Testis (tissue), 3 donors: ENCODE results near the gene SYNGR1. TPM values are rescaled to one million over a fixed set of nuclear protein-coding genes. Genes with fewer than 3 reads are reported as not detected.

Experiments
- DNase-seq: peaks from one replicate; pipeline ENCODE4 v3.0.0-alpha.2; 2019
- H3K27ac ChIP-seq, 2 donors: fragments of 200-600 bp; sonication (generic); one replicate each; pipeline ENCODE4 v1.5.1; 2019
- H3K27me3 ChIP-seq: fragments of 200-600 bp; sonication (generic); one replicate; pipeline ENCODE4 v1.5.1; 2019
- H3K36me3 ChIP-seq: fragments of 200-600 bp; sonication (generic); one replicate; pipeline ENCODE4 v1.5.1; 2017; ENCODE audit warnings: low read depth; ENCODE audit errors: missing control alignments
- H3K4me1 ChIP-seq: fragments of 200-600 bp; sonication (generic); one replicate; pipeline ENCODE4 v1.5.1; 2019
- H3K4me3 ChIP-seq, 2 donors: fragments of 200-600 bp; sonication (generic); one replicate each; pipeline ENCODE4 v1.5.1; 2017 to 2019
- H3K9me3 ChIP-seq: fragments of 200-600 bp; sonication (generic); one replicate; pipeline ENCODE4 v1.5.1; 2017
- CTCF ChIP-seq, 3 experiments: fragments of 450-650 bp in 2 of 3; fragments of 200-600 bp in 1 of 3; sonication (generic) in 1 of 3; IDR thresholded peaks; one replicate each; pipeline ENCODE4 v1.5.1; 2016 to 2019; ENCODE audit warnings: antibody characterized with exemption in 3 of 3, mild to moderate bottlenecking in 2 of 3, moderate library complexity in 1 of 3
- POLR2A ChIP-seq: fragments of 450-650 bp; IDR thresholded peaks from one replicate; pipeline ENCODE4 v1.6.1; 2017; ENCODE audit warnings: antibody characterized with exemption, mild to moderate bottlenecking, moderate library complexity
- WGBS, 2 donors: methylation state at CpG; one replicate each; pipeline ENCODE4 v1.1.5; 2018; 5-methylcytosine and 5-hydroxymethylcytosine counted together
- intact Hi-C: fragments of 100-400 bp; cut with DNase I; formaldehyde crosslinking; loops from one replicate; pipeline ENCODE4 v1.15.1; 2023; ENCODE audit warnings: low total_unique reads
- polyA plus RNA-seq: library from polyadenylated mRNA; stranded (reverse); fragments of 350-450 nt; fragmentation: Illumina TruSeq; extraction: RNeasy Lipid Tissue Mini Kit (QIAGEN cat#74804); gene quantifications from one replicate; pipeline ENCODE4 v1.2.3, GENCODE V29; 2014; ENCODE audit warnings: low read depth, low replicate concordance; ENCODE audit not compliant: insufficient read depth
- total RNA-seq, 2 donors: library from RNA; depleted of rRNA; stranded (reverse); fragments of >200 nt; gene quantifications; one replicate each; pipeline ENCODE4 v1.2.3, GENCODE V29; 2016

The SYNGR1 gene
- total and polyA plus RNA-seq, 3 donors from 2014 or later: 20.4 to 46.8 (median 32.5) TPM

- 75 to 81% methylated on average over 4 of the region's 4 CpGs for WGBS, 2 donors
- H3K9me3 ChIP-seq: no peaks in the 10 kb centered on the region
- TF ChIP-seq CTCF (IDR thresholded peaks at IDR 0.05): no peak
- no peak for TF ChIP-seq POLR2A
- peak overlapping the region; percentile 42 to 71 for H3K27ac ChIP-seq
- peaks cover 29% of the 10 kb centered on the region for H3K4me1 ChIP-seq
- no peaks in the 10 kb centered on the region for H3K36me3 ChIP-seq
- H3K27me3 ChIP-seq: no peaks in the 10 kb centered on the region
- no peak for DNase-seq
- intact Hi-C loops: no loop called here
- H3K4me3 ChIP-seq: no peak overlapping the region
Observed at GRCh38 chr22:39362932-39363331, 13.1 kb downstream of the SYNGR1 start.

GRCh38 chr22:39363751-39364515, 14.1 kb downstream of the SYNGR1 start:
- TF ChIP-seq POLR2A: no peak
- TF ChIP-seq CTCF (IDR thresholded peaks at IDR 0.05): no peak
- Histone ChIP-seq H3K9me3 (no peaks in the 10 kb centered on the region), H3K27me3 (no peaks in the 10 kb centered on the region), H3K36me3 (no peaks in the 10 kb centered on the region), H3K27ac (peak overlapping the region; percentile 42 to 71), H3K4me1 (peaks cover 32% of the 10 kb centered on the region), H3K4me3 (no peak overlapping the region)
- DNase-seq: peak; percentile 38
- WGBS, 2 donors: 29 to 38% methylated on average over 16 to 19 of the region's 19 CpGs
- intact Hi-C loops: no loop called here

GRCh38 chr22:39364714-39365491, 15.1 kb downstream of the SYNGR1 start:
- intact Hi-C loops: no loop called here
- no peak for DNase-seq
- H3K4me1 ChIP-seq: peaks cover 32% of the 10 kb centered on the region
- H3K27ac ChIP-seq: peak overlapping the region in 1 of 2 donors; percentile 71
- no peaks in the 10 kb centered on the region for H3K9me3 ChIP-seq
- no peaks in the 10 kb centered on the region for H3K27me3 ChIP-seq
- no peak overlapping the region for H3K4me3 ChIP-seq
- WGBS, 2 donors: 59 to 66% methylated on average over 10 to 11 of the region's 11 CpGs
- TF ChIP-seq CTCF (IDR thresholded peaks at IDR 0.05) (peak in 1 of 3 experiments; percentile 9), POLR2A (no peak)
- H3K36me3 ChIP-seq: no peaks in the 10 kb centered on the region

GRCh38 chr22:39365492-39365780, 15.6 kb downstream of the SYNGR1 start:
- no peak overlapping the region for H3K27ac ChIP-seq
- WGBS, 2 donors: 85 to 95% methylated on average over 2 to 3 of the region's 3 CpGs

More at GRCh38 chr22:39365492-39365780, 15.6 kb downstream of the SYNGR1 start:
- DNase-seq: no peak
- H3K4me1 ChIP-seq: peaks cover 32% of the 10 kb centered on the region
- TF ChIP-seq POLR2A (no peak), CTCF (IDR thresholded peaks at IDR 0.05) (no peak)
- H3K36me3 ChIP-seq: no peaks in the 10 kb centered on the region
- H3K4me3 ChIP-seq: no peak overlapping the region
- no peaks in the 10 kb centered on the region for H3K27me3 ChIP-seq
- no peaks in the 10 kb centered on the region for H3K9me3 ChIP-seq
- intact Hi-C loops: no loop called here
